Measurements from ENCODE around the gene IGF2BP3.
"Not testable (repeated sequence)": the region's sequence is repeated elsewhere in the genome, so short reads cannot be mapped to it uniquely, and the experiment has no call there.

IGF2BP3 gene

DNA sequence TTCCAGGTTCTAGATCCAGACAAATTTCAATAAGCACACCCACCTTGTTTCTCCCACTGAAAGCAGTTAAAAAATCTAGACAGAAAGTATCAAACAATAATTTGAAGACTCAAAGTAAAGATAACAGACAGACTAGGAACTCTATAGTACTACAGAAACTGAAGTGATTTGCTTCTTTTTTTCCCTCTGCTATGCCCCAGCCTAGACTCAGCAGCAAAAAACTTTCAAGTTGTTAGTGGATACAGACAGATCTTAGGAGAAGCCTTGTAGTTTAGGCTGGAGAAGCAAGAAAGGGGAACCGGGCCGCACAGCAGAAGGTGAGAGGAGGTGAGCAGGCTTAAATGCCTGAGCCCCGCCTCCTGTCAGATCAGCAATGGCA lies 65.1 kb downstream of the IGF2BP3 start:
- H3K27ac ChIP-seq (ENCODE audit: low read length, poor library complexity, severe bottlenecking) = no peak overlapping the region
- no peak overlapping the region for H3K4ac ChIP-seq (ENCODE audit: low read depth in 1 of 2, low read length in 2 of 2)
- H3K36me3 ChIP-seq (ENCODE audit: control insufficient read depth in 1 of 2, insufficient read depth in 2 of 2, low read depth in 1 of 2, low read length in 2 of 2) = peaks cover 0 to 17% of the 10 kb centered on the region in 2 experiments
- H3K4me3 ChIP-seq (ENCODE audit: insufficient read depth in 1 of 2, low read depth in 1 of 2, low read length in 2 of 2) = no peak overlapping the region
- H4K8ac ChIP-seq (ENCODE audit: low read length) = no peak overlapping the region
- WGBS = 100% methylated on average over 3 of the region's 3 CpGs
- no peak overlapping the region for H2BK120ac ChIP-seq (ENCODE audit: low read depth, low read length)
- no peak overlapping the region for H2AFZ ChIP-seq (ENCODE audit: low read depth, low read length)
- no peaks in the 10 kb centered on the region for H3K27me3 ChIP-seq (ENCODE audit: control insufficient read depth in 1 of 2, insufficient read depth in 1 of 2, low read length in 2 of 2)
- no peaks in the 10 kb centered on the region for H3K9me3 ChIP-seq (ENCODE audit: control insufficient read depth, low read length)
- H3K18ac ChIP-seq (ENCODE audit: low read depth in 1 of 2, low read length in 2 of 2) = no peak overlapping the region
- H2AK5ac ChIP-seq (ENCODE audit: low read length, severe bottlenecking) = no peak overlapping the region
- no peak overlapping the region for H2BK15ac ChIP-seq (ENCODE audit: low read depth, poor library complexity, severe bottlenecking)
- peaks cover 20% of the 10 kb centered on the region for H3K79me1 ChIP-seq (replicated peaks; ENCODE audit: low read length, poor library complexity, severe bottlenecking)
- H3K9ac ChIP-seq (ENCODE audit: low read length) = no peak overlapping the region
- H2BK12ac ChIP-seq (ENCODE audit: low read length in 2 of 2) = no peak overlapping the region
- H2BK5ac ChIP-seq (ENCODE audit: low read depth, low read length, poor library complexity, severe bottlenecking) = no peak overlapping the region
- H3K23ac ChIP-seq (ENCODE audit: low read length in 2 of 2) = no peak overlapping the region
- H4K91ac ChIP-seq (ENCODE audit: low read length) = no peak overlapping the region
- H3K4me1 ChIP-seq (ENCODE audit: control insufficient read depth, insufficient read depth, low read depth, low read length) = peaks cover 1% of the 10 kb centered on the region
- DNase-seq = no peak
- no peak overlapping the region for H3K14ac ChIP-seq (ENCODE audit: low read length in 2 of 2)
- no peak overlapping the region for H3K4me2 ChIP-seq (ENCODE audit: low read length, poor library complexity, severe bottlenecking)

DNA sequence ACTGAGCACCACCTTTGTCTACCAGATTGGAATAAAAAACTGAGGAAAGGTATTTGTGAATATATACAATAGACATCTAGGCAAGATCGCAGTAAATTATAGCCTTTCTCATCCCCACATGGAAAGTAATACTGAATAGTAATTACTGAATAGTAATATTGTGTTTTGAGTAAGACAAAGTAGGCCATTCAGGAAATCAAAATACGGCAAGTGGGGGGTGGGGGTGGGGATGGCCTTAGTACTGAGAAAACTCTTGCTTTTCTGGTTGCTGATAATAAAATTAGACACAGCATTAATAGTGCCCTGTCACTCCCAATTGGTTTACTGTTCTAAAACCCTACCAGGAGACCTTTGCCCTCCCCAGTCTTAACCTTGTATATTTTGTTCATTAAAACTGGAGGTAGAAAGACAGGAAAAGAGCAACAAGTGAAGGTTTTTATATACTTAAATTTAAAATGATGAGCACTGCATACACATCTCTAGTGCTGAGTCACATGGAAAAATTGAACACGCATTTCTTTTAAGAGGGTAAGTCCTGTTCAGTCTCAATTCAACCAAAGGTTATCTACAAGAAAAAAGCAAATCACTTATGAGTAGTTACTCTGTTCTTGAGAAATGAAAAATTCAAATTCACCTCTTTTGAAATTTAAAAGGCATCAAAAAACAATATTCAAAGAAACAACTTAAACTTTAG lies 65.6 kb downstream of the IGF2BP3 start:
- no peak overlapping the region for H3K9ac ChIP-seq (ENCODE audit: low read length)
- DNase-seq = peak; percentile 43
- no peak overlapping the region for H3K14ac ChIP-seq (ENCODE audit: low read length in 2 of 2)
- H4K91ac ChIP-seq (ENCODE audit: low read length) = no peak overlapping the region
- no peak overlapping the region for H2AK5ac ChIP-seq (ENCODE audit: low read length, severe bottlenecking)
- WGBS = 83% methylated on average over 2 of the region's 3 CpGs
- H3K23ac ChIP-seq (ENCODE audit: low read length in 2 of 2) = no peak overlapping the region
- H3K9me3 ChIP-seq (ENCODE audit: control insufficient read depth, low read length) = no peaks in the 10 kb centered on the region
- H3K36me3 ChIP-seq (ENCODE audit: control insufficient read depth in 1 of 2, insufficient read depth in 2 of 2, low read depth in 1 of 2, low read length in 2 of 2) = peaks cover 0 to 17% of the 10 kb centered on the region in 2 experiments
- H3K4me3 ChIP-seq (ENCODE audit: insufficient read depth in 1 of 2, low read depth in 1 of 2, low read length in 2 of 2) = no peak overlapping the region
- H3K4ac ChIP-seq (ENCODE audit: low read depth in 1 of 2, low read length in 2 of 2) = no peak overlapping the region
- peaks cover 1% of the 10 kb centered on the region for H3K4me1 ChIP-seq (ENCODE audit: control insufficient read depth, insufficient read depth, low read depth, low read length)
- no peak overlapping the region for H2AFZ ChIP-seq (ENCODE audit: low read depth, low read length)
- H3K18ac ChIP-seq (ENCODE audit: low read depth in 1 of 2, low read length in 2 of 2) = no peak overlapping the region
- no peak overlapping the region for H2BK5ac ChIP-seq (ENCODE audit: low read depth, low read length, poor library complexity, severe bottlenecking)
- no peak overlapping the region for H4K8ac ChIP-seq (ENCODE audit: low read length)
- H2BK12ac ChIP-seq (ENCODE audit: low read length in 2 of 2) = no peak overlapping the region
- H3K79me1 ChIP-seq (replicated peaks; ENCODE audit: low read length, poor library complexity, severe bottlenecking) = peaks cover 21% of the 10 kb centered on the region
- H3K27me3 ChIP-seq (ENCODE audit: control insufficient read depth in 1 of 2, insufficient read depth in 1 of 2, low read length in 2 of 2) = no peaks in the 10 kb centered on the region
- no peak overlapping the region for H3K27ac ChIP-seq (ENCODE audit: low read length, poor library complexity, severe bottlenecking)
- no peak overlapping the region for H3K4me2 ChIP-seq (ENCODE audit: low read length, poor library complexity, severe bottlenecking)
- H2BK120ac ChIP-seq (ENCODE audit: low read depth, low read length) = no peak overlapping the region
- no peak overlapping the region for H2BK15ac ChIP-seq (ENCODE audit: low read depth, poor library complexity, severe bottlenecking)

DNA sequence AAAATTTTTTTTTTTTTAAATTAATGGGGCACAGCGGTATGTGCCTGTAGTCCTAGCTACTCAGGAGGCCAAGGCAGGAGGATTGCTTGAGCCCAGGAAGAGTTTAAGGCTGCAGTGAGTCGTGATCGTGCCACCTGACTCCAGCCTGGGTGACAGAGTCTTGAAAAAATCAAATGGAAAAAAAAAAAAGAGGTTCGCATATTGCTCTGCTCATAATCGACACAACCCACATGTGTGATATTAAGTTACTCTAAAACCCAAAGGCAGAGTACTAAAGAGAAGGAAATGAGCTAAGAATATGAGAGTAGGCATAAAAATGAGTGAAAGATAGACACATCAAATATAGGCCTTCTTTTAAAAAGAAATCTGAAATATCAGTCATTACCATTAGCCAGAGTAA lies 66.3 kb downstream of the IGF2BP3 start:
- Histone ChIP-seq H3K14ac (ENCODE audit: low read length in 2 of 2) (no peak overlapping the region), H3K27ac (ENCODE audit: low read length, poor library complexity, severe bottlenecking) (no peak overlapping the region), H3K9ac (ENCODE audit: low read length) (no peak overlapping the region), H3K4me3 (ENCODE audit: insufficient read depth in 1 of 2, low read depth in 1 of 2, low read length in 2 of 2) (no peak overlapping the region), H3K79me1 (replicated peaks; ENCODE audit: low read length, poor library complexity, severe bottlenecking) (peaks cover 21% of the 10 kb centered on the region), H3K36me3 (ENCODE audit: control insufficient read depth in 1 of 2, insufficient read depth in 2 of 2, low read depth in 1 of 2, low read length in 2 of 2) (peaks cover 0 to 16% of the 10 kb centered on the region in 2 experiments), H3K4ac (ENCODE audit: low read depth in 1 of 2, low read length in 2 of 2) (no peak overlapping the region), H2BK120ac (ENCODE audit: low read depth, low read length) (no peak overlapping the region), H3K4me1 (ENCODE audit: control insufficient read depth, insufficient read depth, low read depth, low read length) (peaks cover 1% of the 10 kb centered on the region), H2BK5ac (ENCODE audit: low read depth, low read length, poor library complexity, severe bottlenecking) (no peak overlapping the region), H3K9me3 (ENCODE audit: control insufficient read depth, low read length) (no peaks in the 10 kb centered on the region), H2BK15ac (ENCODE audit: low read depth, poor library complexity, severe bottlenecking) (no peak overlapping the region), H4K91ac (ENCODE audit: low read length) (no peak overlapping the region), H2AFZ (ENCODE audit: low read depth, low read length) (no peak overlapping the region), H3K18ac (ENCODE audit: low read depth in 1 of 2, low read length in 2 of 2) (no peak overlapping the region), H3K23ac (ENCODE audit: low read length in 2 of 2) (no peak overlapping the region), H2AK5ac (ENCODE audit: low read length, severe bottlenecking) (no peak overlapping the region), H3K4me2 (ENCODE audit: low read length, poor library complexity, severe bottlenecking) (no peak overlapping the region), H2BK12ac (ENCODE audit: low read length in 2 of 2) (no peak overlapping the region), H3K27me3 (ENCODE audit: control insufficient read depth in 1 of 2, insufficient read depth in 1 of 2, low read length in 2 of 2) (no peaks in the 10 kb centered on the region), H4K8ac (ENCODE audit: low read length) (no peak overlapping the region)
- 100% methylated on average over 3 of the region's 5 CpGs for WGBS
- no peak for DNase-seq

DNA sequence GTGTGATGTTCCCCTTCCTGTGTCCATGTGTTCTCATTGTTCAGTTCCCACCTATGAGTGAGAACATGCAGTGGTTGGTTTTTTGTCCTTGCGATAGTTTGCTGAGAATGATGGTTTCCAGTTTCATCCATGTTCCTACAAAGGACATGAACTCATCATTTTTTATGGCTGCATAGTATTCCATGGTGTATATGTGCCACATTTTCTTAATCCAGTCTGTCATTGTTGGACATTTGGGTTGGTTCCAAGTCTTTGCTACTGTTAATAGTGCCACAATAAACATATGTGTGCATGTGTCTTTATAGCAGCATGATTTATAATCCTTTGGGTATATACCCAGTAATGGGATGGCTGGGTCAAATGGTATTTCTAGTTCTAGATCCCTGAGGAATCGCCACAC lies 72.2 kb downstream of the IGF2BP3 start:
- H2BK5ac ChIP-seq (ENCODE audit: low read depth, low read length, poor library complexity, severe bottlenecking); H2BK15ac ChIP-seq (ENCODE audit: low read depth, poor library complexity, severe bottlenecking); H3K9me3 ChIP-seq (ENCODE audit: control insufficient read depth, low read length); H3K9ac ChIP-seq (ENCODE audit: low read length); DNase-seq; H2BK120ac ChIP-seq (ENCODE audit: low read depth, low read length); H2AFZ ChIP-seq (ENCODE audit: low read depth, low read length); H2BK12ac ChIP-seq (ENCODE audit: low read length in 2 of 2); H3K4ac ChIP-seq (ENCODE audit: low read depth in 1 of 2, low read length in 2 of 2); H3K27me3 ChIP-seq (ENCODE audit: control insufficient read depth in 1 of 2, insufficient read depth in 1 of 2, low read length in 2 of 2); H3K18ac ChIP-seq (ENCODE audit: low read depth in 1 of 2, low read length in 2 of 2); H4K91ac ChIP-seq (ENCODE audit: low read length); H3K23ac ChIP-seq (ENCODE audit: low read length in 2 of 2); H3K14ac ChIP-seq (ENCODE audit: low read length in 2 of 2); H2AK5ac ChIP-seq (ENCODE audit: low read length, severe bottlenecking); H3K4me1 ChIP-seq (ENCODE audit: control insufficient read depth, insufficient read depth, low read depth, low read length); H3K27ac ChIP-seq (ENCODE audit: low read length, poor library complexity, severe bottlenecking); H3K4me3 ChIP-seq (ENCODE audit: insufficient read depth in 1 of 2, low read depth in 1 of 2, low read length in 2 of 2); H3K4me2 ChIP-seq (ENCODE audit: low read length, poor library complexity, severe bottlenecking); H4K8ac ChIP-seq (ENCODE audit: low read length): not testable (repeated sequence)
- WGBS = no CpG with 5 or more reads among the region's 2 CpGs
- peaks cover 23% of the 10 kb centered on the region for H3K79me1 ChIP-seq (replicated peaks; ENCODE audit: low read length, poor library complexity, severe bottlenecking)
- peaks cover 0 to 16% of the 10 kb centered on the region in 2 experiments for H3K36me3 ChIP-seq (ENCODE audit: control insufficient read depth in 1 of 2, insufficient read depth in 2 of 2, low read depth in 1 of 2, low read length in 2 of 2)

Measured in mesenchymal stem cell (in vitro differentiated cells and primary cell).